GM18511 (cell line): ENCODE results near the gene PDE8A.
A peak's percentile ranks its signal among the peaks of the same experiment; 100 is the strongest.

ENCODE experiments used
- ATAC-seq: cut with Tn5 transposase; IDR thresholded peaks from one replicate; pipeline ENCODE4 v1.9.1; 2021; ENCODE audit warnings: mild to moderate bottlenecking, moderate library complexity; ENCODE audit not compliant: unreplicated experiment

PDE8A gene

DNA sequence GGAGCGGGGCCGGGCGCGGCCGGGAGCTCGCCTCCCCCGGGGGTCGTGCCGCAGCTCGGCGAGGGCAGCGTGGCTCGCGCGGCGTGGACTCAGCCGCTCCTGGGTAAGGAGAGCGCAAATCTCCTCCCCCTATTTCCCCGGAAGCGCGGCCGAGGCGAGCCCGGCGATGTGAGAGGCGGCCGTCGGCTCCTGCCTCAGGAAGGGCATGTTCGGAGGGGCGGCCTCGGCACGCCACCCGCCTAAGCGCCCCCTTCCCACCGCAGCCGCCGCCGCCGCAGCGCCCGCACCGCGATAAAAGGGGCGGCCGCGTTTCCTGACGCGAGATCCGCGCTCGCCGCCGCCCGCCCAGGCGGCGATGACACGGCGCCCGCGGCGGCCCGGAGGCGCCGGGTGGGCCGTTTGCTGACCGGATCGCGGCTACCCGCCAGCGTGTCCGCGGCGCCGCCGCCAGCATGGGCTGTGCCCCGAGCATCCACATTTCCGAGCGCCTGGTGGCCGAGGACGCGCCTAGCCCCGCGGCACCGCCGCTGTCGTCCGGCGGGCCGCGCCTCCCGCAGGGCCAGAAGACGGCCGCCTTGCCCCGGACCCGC, at the start of gene PDE8A:
PDE8A (plus strand) TSS at position 146 of the 590 bp plus-strand sequence; CDS start at position 453, 307 bp downstream.
- peak; percentile 24 for ATAC-seq

GRCh38 chr15:84934942-84935729, 46.5 kb upstream of the PDE8A start:
- no peak for ATAC-seq

- ATAC-seq: no peak
Observed at GRCh38 chr15:84937144-84937543, 44.5 kb upstream of the PDE8A start.

- ATAC-seq: no peak
Observed at GRCh38 chr15:84938726-84939125, 42.9 kb upstream of the PDE8A start.

- no peak for ATAC-seq
Observed at GRCh38 chr15:84940399-84940798, 41.3 kb upstream of the PDE8A start.

DNA sequence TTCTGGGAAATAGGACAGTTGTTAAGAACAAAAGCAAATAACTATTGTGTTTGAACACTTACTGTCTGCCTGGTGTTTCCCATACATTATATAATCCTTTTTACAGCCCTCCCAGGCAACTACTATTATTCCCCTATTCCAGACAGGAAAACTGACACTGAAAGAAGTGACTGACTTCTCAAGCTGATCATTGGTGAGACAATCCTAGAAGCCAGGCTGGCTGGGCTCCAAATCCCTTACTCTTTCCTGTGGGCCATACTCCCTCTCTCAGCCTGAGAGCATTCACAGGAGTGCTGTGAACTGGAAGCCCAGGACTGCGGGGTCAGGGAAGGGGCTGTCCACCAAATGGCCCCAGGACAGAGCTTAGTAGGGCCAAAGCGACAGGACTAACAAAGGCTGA, 39.2 kb upstream of the PDE8A start:
- no peak for ATAC-seq

DNA sequence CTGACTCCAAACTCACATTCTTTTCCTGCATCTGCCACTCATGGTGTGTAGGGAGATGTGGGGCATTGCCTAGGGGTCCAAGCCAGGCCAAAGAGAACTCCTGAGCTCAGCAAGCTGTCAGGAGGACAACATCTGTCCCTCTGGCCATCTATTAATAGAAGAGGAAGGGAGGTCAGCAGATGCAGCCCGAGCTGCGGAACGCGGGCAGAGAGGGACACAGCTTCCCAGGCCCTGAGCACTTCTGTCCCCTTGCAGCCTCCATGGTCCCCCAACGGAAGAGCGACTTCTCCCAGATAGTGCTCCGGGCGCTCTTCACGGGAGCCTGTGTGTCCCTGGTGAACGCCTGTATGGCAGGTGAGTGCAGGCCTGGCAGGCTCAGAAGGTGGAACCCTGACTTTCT, 37.3 kb upstream of the PDE8A start:
- ATAC-seq: no peak

GRCh38 chr15:84944861-84945260, 36.8 kb upstream of the PDE8A start:
- no peak for ATAC-seq

- ATAC-seq: no peak
Observed at GRCh38 chr15:84946772-84947489, 34.7 kb upstream of the PDE8A start.

DNA sequence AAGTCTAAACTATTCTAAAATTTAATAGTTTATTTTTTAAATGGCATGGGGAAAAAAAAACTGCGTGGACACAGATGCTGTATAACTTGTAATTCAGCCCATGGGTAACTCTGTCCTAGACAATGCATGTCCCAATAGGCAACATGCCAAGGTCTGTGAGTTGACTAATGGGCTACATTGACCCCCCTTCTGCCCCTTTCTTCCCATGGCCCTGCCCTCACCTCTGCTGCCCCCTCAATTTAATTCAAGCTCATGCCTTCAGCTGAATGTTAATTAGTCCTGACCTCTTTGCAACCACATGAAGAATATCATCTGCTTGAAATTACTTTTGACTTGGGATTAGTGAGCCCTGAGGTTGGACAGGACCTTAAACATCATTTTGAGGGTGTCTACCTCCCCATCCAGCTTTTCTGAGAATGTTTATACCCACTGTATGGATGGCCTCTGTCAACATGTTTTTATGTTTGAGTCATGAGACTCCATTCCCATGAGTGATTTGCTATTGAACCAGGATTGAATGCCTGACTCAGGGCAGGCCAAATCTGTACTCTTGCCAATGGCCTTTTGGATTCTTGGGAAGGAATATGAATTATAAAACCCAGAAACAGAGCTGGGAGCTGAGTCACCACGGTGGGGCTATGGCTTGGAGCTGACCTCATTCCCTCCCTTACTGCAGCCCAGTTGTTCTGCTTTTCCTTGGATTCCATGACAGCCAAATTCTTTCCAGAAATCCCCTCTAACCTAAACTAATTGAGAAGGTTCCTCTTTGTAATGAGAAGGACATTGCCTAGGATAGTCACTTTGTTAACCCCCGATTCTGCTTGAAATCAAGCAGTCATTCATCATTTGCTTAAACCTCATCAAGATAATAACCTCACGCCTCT, 33.5 kb upstream of the PDE8A start:
- no peak for ATAC-seq

DNA sequence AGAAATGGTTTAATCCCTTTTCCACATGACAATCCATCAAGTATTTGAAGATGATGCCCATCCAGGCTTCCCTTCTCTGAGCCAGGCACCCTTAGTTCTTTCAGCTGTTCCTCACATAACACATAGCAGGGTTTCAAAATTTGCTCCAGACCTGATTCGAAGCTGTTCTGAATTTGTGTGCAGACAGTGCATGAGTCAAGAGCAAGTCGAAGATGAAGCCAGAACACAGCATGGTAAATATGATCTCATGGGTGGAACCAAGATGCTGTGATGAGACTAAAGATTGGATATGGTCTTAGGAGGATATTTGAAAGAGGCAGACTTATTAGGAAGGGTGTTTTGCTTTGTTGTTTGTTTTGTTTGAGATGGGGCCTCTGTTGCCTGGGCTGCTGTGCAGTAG, 32.6 kb upstream of the PDE8A start:
- ATAC-seq: no peak

DNA sequence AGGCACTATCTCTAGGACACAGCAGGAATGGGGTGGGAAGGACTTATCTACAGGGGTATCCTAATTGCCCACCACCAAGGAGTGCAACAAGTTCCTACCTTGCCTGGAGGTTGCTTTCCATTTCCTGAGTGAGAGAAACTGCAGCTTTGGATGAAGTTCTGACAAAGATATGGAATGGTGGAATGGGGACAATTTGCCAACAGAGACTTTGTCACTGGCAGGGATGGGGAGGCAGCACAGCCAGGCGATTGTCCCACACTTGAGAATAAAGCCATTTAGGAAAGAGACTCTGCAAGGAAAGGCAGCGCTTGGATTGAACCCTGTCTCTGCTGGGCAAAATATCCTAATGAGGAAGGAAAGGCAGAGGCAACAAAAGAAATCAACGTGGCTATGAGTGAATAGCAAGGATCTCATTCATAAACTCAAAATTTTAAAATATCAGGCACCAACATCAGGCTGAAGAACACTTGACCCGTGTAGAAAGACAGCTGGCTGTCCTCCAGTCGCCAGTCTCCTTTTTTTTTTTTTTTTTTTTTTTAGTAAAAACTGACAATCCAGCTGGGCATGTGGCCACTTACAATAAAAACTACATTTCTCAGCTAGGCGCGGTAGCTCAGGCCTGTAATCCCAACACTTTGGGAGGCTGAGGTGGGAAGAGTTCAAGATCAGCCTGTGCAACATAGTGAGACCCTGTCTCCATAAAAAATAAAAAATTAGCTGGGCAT, 31.6 kb upstream of the PDE8A start:
- ATAC-seq: no peak

- no peak for ATAC-seq
Observed at GRCh38 chr15:84950570-84951111, 31.0 kb upstream of the PDE8A start.

DNA sequence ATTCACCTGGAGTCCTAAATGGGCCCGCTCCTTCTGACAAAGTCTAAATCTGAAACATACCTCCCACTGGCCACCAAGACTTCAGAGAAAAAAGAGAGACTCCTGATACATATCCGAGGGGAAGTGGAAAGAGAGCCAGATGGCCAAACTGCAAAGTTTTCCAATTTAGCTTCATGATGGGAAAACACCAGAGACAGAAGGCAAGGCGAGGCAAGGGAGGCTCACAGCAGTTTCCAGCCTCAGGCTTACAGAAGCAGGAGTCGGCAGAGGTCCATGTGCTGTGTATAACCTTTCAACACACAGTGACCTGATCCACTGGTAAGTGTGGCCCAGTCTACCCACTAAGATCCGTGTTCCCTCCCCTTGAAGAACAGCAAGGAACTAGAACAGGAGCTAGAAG, 29.9 kb upstream of the PDE8A start:
- no peak for ATAC-seq

DNA sequence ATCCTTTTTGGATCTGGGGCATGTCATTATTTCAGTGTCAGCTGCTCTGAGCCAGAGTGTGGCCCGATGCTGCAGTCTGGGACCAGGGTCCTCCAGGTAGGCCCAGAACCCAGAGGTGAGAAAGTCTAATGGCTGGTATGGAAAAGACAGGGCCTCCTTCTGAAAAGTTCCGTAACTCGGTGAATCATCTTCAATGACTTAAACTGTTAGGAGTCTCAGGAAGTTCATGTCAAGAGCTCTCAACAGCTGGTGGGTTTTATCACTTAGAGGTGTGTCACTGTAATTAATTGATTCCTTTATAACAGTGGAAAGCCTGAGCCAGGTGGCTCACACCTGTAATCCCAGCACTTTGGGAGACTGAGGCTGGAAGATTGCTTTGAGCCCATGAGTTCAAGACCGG, 28.5 kb upstream of the PDE8A start:
- ATAC-seq: no peak

- ATAC-seq: no peak
Observed at GRCh38 chr15:84953726-84954125, 27.9 kb upstream of the PDE8A start.

- no peak for ATAC-seq
Observed at GRCh38 chr15:84955089-84955848, 26.4 kb upstream of the PDE8A start.

GRCh38 chr15:84956199-84956598, 25.5 kb upstream of the PDE8A start:
- no peak for ATAC-seq

DNA sequence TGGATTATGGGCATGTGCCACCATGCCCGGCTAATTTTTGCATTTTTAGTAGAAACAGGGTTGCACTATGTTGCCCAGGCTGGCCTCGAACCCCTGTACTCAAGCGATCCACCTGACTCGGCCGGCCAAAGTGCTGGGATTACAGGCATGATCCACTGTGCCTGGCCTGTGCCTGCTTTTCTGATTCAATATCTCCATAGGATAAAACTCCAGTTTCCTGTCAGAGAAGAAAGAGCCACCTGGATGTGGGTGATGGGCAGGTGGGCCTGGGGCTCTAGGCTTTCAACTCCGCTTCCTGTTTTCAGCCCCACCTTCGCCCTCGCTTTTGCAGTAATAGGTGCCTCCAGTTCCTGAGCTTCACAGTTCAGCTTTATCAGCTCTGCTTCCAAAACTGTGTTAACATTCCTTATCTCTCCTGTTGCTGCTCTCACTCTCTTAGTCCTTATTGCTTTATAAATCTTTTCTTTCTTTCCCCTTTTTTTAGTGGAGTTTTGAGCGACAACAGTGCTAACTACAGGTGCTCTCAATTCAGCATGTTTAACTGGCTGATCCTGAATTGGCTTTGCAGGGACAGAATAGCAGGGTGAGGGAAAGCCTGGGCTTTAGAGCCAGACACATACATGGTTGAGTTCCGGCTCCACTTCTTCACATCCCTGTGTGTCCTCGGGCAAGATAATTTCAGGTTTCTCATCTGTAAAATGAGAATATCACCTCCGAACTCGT, 21.1 kb upstream of the PDE8A start:
- ATAC-seq: no peak
